ENCODE results near the gene SPRY2. TPM values are rescaled to one million over a fixed set of nuclear protein-coding genes. Genes with fewer than 3 reads are reported as not detected.

Gene SPRY2
- total and polyA plus RNA-seq, 2 donors from 2014 or later = 10.6 to 26.2 TPM

GRCh38 chr13:80319004-80319403 is 21.9 kb downstream of the SPRY2 start:
- Histone ChIP-seq H3K9ac (ENCODE audit: low read length in 3 of 3) (no peak overlapping the region), H3K9me3 (ENCODE audit: control insufficient read depth in 2 of 3, insufficient read depth in 1 of 3, low read length in 3 of 3) (no peaks in the 10 kb centered on the region), H3K4me3 (ENCODE audit: low read length in 3 of 3) (no peak overlapping the region), H3K36me3 (ENCODE audit: control insufficient read depth in 2 of 3, insufficient read depth in 3 of 3, low read length in 3 of 3) (no peaks in the 10 kb centered on the region), H3K27ac (ENCODE audit: low read depth in 2 of 2, low read length in 2 of 2) (no peak overlapping the region), H3K27me3 (ENCODE audit: control insufficient read depth, insufficient read depth, low read length) (no peaks in the 10 kb centered on the region), H3K4me1 (ENCODE audit: control insufficient read depth in 2 of 3, insufficient read depth in 2 of 3, low read depth in 1 of 3, low read length in 3 of 3) (no peaks in the 10 kb centered on the region)
- intact Hi-C loops (cut with DNase I) = no loop called here
- TF ChIP-seq, protein P1, sequence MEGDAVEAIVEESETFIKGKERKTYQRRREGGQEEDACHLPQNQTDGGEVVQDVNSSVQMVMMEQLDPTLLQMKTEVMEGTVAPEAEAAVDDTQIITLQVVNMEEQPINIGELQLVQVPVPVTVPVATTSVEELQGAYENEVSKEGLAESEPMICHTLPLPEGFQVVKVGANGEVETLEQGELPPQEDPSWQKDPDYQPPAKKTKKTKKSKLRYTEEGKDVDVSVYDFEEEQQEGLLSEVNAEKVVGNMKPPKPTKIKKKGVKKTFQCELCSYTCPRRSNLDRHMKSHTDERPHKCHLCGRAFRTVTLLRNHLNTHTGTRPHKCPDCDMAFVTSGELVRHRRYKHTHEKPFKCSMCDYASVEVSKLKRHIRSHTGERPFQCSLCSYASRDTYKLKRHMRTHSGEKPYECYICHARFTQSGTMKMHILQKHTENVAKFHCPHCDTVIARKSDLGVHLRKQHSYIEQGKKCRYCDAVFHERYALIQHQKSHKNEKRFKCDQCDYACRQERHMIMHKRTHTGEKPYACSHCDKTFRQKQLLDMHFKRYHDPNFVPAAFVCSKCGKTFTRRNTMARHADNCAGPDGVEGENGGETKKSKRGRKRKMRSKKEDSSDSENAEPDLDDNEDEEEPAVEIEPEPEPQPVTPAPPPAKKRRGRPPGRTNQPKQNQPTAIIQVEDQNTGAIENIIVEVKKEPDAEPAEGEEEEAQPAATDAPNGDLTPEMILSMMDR (IDR thresholded peaks at IDR 0.05; ENCODE audit: borderline replicate concordance, extremely low read depth, insufficient read depth) = no peak
- FAIRE-seq (no peak), DNase-seq (no peak)

GRCh38 chr13:80314711-80315653 is 25.9 kb downstream of the SPRY2 start:
- H3K36me3 ChIP-seq (ENCODE audit: control insufficient read depth in 2 of 3, insufficient read depth in 3 of 3, low read length in 3 of 3) = no peaks in the 10 kb centered on the region
- no peak overlapping the region for H3K9ac ChIP-seq (ENCODE audit: low read length in 3 of 3)
- H3K27me3 ChIP-seq (ENCODE audit: control insufficient read depth, insufficient read depth, low read length) = no peaks in the 10 kb centered on the region
- TF ChIP-seq, protein P1 (IDR thresholded peaks at IDR 0.05; ENCODE audit: borderline replicate concordance, extremely low read depth, insufficient read depth) = no peak
- no peak overlapping the region for H3K4me3 ChIP-seq (ENCODE audit: low read length in 3 of 3)
- no peak for DNase-seq
- H3K9me3 ChIP-seq (ENCODE audit: control insufficient read depth in 2 of 3, insufficient read depth in 1 of 3, low read length in 3 of 3) = no peaks in the 10 kb centered on the region
- H3K27ac ChIP-seq (ENCODE audit: low read depth in 2 of 2, low read length in 2 of 2) = no peak overlapping the region
- FAIRE-seq = no peak
- no peaks in the 10 kb centered on the region for H3K4me1 ChIP-seq (ENCODE audit: control insufficient read depth in 2 of 3, insufficient read depth in 2 of 3, low read depth in 1 of 3, low read length in 3 of 3)
- intact Hi-C loops (cut with DNase I) = no loop called here

DNA sequence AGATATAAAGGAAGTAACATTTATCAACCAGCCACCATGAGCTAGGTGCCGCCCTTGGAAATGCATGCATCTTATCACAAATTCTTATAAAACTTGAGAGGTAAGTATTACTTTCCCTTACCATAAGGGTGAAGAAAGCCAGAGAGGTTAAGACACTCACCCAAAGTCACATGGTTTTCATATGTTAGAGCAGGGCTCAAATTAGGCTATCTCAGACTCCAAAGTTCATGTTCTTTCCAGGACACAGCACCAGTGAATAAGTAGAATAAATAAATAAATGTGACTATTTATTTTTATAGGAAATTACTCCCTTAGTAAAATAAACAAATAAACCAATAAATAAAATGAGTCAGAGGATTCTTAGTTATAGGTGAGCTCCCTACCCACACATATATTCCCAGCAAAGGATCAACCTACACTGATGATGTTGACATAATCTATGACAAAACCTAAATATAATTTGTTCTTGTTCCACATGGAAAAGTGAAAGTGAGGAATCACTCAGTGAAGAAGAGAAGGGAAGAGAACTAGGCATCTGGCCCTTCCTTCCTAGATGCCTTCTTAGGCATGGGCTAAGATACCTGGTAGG is 27.2 kb downstream of the SPRY2 start:
- no peak for FAIRE-seq
- TF ChIP-seq, protein P1 (IDR thresholded peaks at IDR 0.05; ENCODE audit: borderline replicate concordance, extremely low read depth, insufficient read depth) = no peak
- intact Hi-C loops (cut with DNase I) = no loop called here

More for the DNA sequence above, 27.2 kb downstream of the SPRY2 start:
- no peaks in the 10 kb centered on the region for H3K27me3 ChIP-seq (ENCODE audit: control insufficient read depth, insufficient read depth, low read length)
- H3K9me3 ChIP-seq (ENCODE audit: control insufficient read depth in 2 of 3, insufficient read depth in 1 of 3, low read length in 3 of 3) = no peaks in the 10 kb centered on the region
- H3K36me3 ChIP-seq (ENCODE audit: control insufficient read depth in 2 of 3, insufficient read depth in 3 of 3, low read length in 3 of 3) = no peaks in the 10 kb centered on the region
- no peak overlapping the region for H3K9ac ChIP-seq (ENCODE audit: low read length in 3 of 3)
- H3K4me3 ChIP-seq (ENCODE audit: low read length in 3 of 3) = no peak overlapping the region
- H3K4me1 ChIP-seq (ENCODE audit: control insufficient read depth in 2 of 3, insufficient read depth in 2 of 3, low read depth in 1 of 3, low read length in 3 of 3) = no peaks in the 10 kb centered on the region
- no peak overlapping the region for H3K27ac ChIP-seq (ENCODE audit: low read depth in 2 of 2, low read length in 2 of 2)
- no peak for DNase-seq

Measured in kidney (tissue), 14 donors.